Brain pericyte (primary cell): ENCODE results near the gene GALK1.

Experiments used
- DNase-seq: peaks from one replicate; pipeline ENCODE4 v3.0.0-alpha.2; 2012; ENCODE audit warnings: low read depth, low spot score

GALK1 gene

GRCh38 chr17:75750661-75751423, 14.2 kb downstream of the GALK1 start:
- DNase-seq, result no peak

GRCh38 chr17:75749545-75750389, 15.2 kb downstream of the GALK1 start:
- no peak for DNase-seq

GRCh38 chr17:75748706-75749105, 16.3 kb downstream of the GALK1 start:
- no peak for DNase-seq

GRCh38 chr17:75743625-75744206, 21.3 kb downstream of the GALK1 start:
- no peak for DNase-seq

GRCh38 chr17:75742337-75742736, 22.7 kb downstream of the GALK1 start:
- no peak for DNase-seq

- no peak for DNase-seq
Observed at GRCh38 chr17:75740631-75741077, 24.3 kb downstream of the GALK1 start.

- DNase-seq, result no peak
Observed at GRCh38 chr17:75740215-75740614, 24.8 kb downstream of the GALK1 start.

- DNase-seq, result no peak
Observed at GRCh38 chr17:75739801-75740200, 25.2 kb downstream of the GALK1 start.

GRCh38 chr17:75739174-75739573, 25.8 kb downstream of the GALK1 start:
- DNase-seq, result no peak

- DNase-seq, result no peak
Observed at GRCh38 chr17:75738218-75738802, 26.7 kb downstream of the GALK1 start.

- no peak for DNase-seq
Observed at GRCh38 chr17:75737133-75737962, 27.6 kb downstream of the GALK1 start.

- DNase-seq, result no peak
Observed at GRCh38 chr17:75736173-75736835, 28.7 kb downstream of the GALK1 start.

GRCh38 chr17:75734674-75735294, 30.2 kb downstream of the GALK1 start:
- no peak for DNase-seq

- no peak for DNase-seq
Observed at GRCh38 chr17:75733471-75733870, 31.5 kb downstream of the GALK1 start.

- no peak for DNase-seq
Observed at GRCh38 chr17:75731716-75732498, 33.1 kb downstream of the GALK1 start.

GRCh38 chr17:75731086-75731715, 33.8 kb downstream of the GALK1 start:
- no peak for DNase-seq

- no peak for DNase-seq
Observed at GRCh38 chr17:75730065-75730464, 34.9 kb downstream of the GALK1 start.

GRCh38 chr17:75729351-75729750, 35.6 kb downstream of the GALK1 start:
- DNase-seq, result no peak

GRCh38 chr17:75727391-75727790, 37.6 kb downstream of the GALK1 start:
- DNase-seq, result no peak
